GM23338 (cell line): ENCODE measurements around the gene SLC6A19.

ENCODE experiments used
- CREB1 ChIP-seq: fragments of 250-450 bp; sonication (Bioruptor Pico); IDR thresholded peaks from 2 replicates; pipeline ENCODE4 v1.5.0; 2020; ENCODE audit warnings: low read depth, mild to moderate bottlenecking, moderate library complexity
- CTCF ChIP-seq, 2 experiments: fragments of 200-600 bp in 1 of 2; sonication (generic) in 1 of 2; conservative IDR thresholded peaks; 2 replicates each; pipeline versions ENCODE4 v1.5.1 to v1.6.1; 2016 to 2017; ENCODE audit warnings: antibody characterized with exemption in 2 of 2, low read depth in 2 of 2, mild to moderate bottlenecking in 2 of 2, moderate library complexity in 1 of 2
- ETS1 ChIP-seq: IDR thresholded peaks from 2 replicates; pipeline ENCODE4 v1.6.1; 2016; ENCODE audit warnings: antibody characterized with exemption
- EZH2 ChIP-seq: fragments of 200-600 bp; sonication (generic); IDR thresholded peaks from one replicate; pipeline ENCODE4 v1.8.0; 2017; ENCODE audit warnings: antibody characterized with exemption, mild to moderate bottlenecking, low read depth; ENCODE audit not compliant: unreplicated experiment
- EZH2phosphoT487 ChIP-seq: fragments of 200-600 bp; sonication (generic); IDR thresholded peaks from one replicate; pipeline ENCODE4 v1.8.1; 2018; ENCODE audit warnings: antibody characterized with exemption; ENCODE audit not compliant: unreplicated experiment
- JUNB ChIP-seq: IDR thresholded peaks from one replicate; pipeline ENCODE4 v1.6.1; 2016; ENCODE audit warnings: antibody characterized with exemption; ENCODE audit not compliant: unreplicated experiment
- NANOG ChIP-seq: IDR thresholded peaks from 2 replicates; pipeline ENCODE4 v1.6.1; 2016; ENCODE audit warnings: antibody characterized with exemption, borderline replicate concordance
- POLR2AphosphoS5 ChIP-seq: IDR thresholded peaks from 2 replicates; pipeline ENCODE4 v1.6.1; 2016; ENCODE audit warnings: antibody characterized with exemption, low read depth
- STAT1 ChIP-seq: IDR thresholded peaks from one replicate; pipeline ENCODE4 v1.6.1; 2016; ENCODE audit warnings: antibody characterized with exemption; ENCODE audit not compliant: unreplicated experiment
- ZNF114 ChIP-seq: fragments of 250-450 bp; sonication (Bioruptor Pico); IDR thresholded peaks from 2 replicates; pipeline ENCODE4 v1.5.0; 2020; ENCODE audit warnings: mild to moderate bottlenecking, moderate library complexity
- ZNF331 ChIP-seq: fragments of 250-450 bp; sonication (Bioruptor Pico); IDR thresholded peaks from 2 replicates; pipeline ENCODE4 v1.5.0; 2020; ENCODE audit warnings: low read depth, mild to moderate bottlenecking, moderate library complexity
- ZNF462 ChIP-seq: fragments of 250-450 bp; sonication (Bioruptor Pico); IDR thresholded peaks from 2 replicates; pipeline ENCODE4 v1.5.0; 2020; ENCODE audit warnings: mild to moderate bottlenecking, moderate library complexity
- TF ChIP-seq, protein P1 (sequence below): IDR thresholded peaks from one replicate; pipeline ENCODE4 v1.6.1; 2018; ENCODE audit warnings: antibody characterized with exemption; ENCODE audit not compliant: unreplicated experiment

DNA sequence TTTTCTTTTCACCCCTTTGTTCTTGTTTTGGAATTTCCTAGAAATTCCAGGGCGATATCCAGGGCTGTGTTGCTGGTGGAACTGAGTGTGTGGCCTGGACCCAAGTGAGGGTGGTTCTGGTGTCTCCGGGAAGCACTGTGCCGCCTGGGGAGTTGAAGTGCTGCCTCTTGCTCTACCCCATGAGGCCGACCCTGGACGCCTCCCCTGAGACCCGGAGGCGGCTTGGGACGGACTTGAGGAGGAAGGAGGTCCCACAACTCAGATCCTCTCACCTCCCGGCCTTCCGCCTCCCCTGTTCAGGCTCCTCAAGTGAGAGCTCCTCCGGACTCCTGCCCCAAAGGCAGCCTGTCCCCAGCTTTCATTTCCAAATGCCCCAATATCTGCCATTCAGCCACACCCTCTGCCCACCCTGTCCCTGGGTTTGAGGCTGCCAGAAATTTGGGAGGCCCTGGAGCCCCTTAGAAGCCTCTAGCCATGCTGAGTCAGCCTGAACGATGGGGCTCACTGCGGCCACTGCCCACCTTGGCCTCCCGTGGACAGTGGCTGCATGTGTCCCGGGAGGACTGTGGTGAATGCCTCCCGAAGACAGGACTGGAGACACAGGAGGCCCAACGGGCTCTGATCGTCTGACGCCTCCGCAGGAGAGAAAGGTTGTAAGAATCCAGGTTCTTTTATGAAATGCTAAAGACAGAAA, 42.6 kb upstream of the SLC6A19 start:
- no peak for TF ChIP-seq CTCF (conservative IDR thresholded peaks at IDR 0.05; ENCODE audit: low read depth in 2 of 2)
- TF ChIP-seq, protein P1, sequence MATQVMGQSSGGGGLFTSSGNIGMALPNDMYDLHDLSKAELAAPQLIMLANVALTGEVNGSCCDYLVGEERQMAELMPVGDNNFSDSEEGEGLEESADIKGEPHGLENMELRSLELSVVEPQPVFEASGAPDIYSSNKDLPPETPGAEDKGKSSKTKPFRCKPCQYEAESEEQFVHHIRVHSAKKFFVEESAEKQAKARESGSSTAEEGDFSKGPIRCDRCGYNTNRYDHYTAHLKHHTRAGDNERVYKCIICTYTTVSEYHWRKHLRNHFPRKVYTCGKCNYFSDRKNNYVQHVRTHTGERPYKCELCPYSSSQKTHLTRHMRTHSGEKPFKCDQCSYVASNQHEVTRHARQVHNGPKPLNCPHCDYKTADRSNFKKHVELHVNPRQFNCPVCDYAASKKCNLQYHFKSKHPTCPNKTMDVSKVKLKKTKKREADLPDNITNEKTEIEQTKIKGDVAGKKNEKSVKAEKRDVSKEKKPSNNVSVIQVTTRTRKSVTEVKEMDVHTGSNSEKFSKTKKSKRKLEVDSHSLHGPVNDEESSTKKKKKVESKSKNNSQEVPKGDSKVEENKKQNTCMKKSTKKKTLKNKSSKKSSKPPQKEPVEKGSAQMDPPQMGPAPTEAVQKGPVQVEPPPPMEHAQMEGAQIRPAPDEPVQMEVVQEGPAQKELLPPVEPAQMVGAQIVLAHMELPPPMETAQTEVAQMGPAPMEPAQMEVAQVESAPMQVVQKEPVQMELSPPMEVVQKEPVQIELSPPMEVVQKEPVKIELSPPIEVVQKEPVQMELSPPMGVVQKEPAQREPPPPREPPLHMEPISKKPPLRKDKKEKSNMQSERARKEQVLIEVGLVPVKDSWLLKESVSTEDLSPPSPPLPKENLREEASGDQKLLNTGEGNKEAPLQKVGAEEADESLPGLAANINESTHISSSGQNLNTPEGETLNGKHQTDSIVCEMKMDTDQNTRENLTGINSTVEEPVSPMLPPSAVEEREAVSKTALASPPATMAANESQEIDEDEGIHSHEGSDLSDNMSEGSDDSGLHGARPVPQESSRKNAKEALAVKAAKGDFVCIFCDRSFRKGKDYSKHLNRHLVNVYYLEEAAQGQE = no peak
- no peak for TF ChIP-seq EZH2phosphoT487
- no peak for TF ChIP-seq POLR2AphosphoS5
- TF ChIP-seq CREB1 = no peak
- no peak for TF ChIP-seq EZH2
- no peak for TF ChIP-seq STAT1
- no peak for TF ChIP-seq JUNB
- TF ChIP-seq ETS1 = no peak
- no peak for TF ChIP-seq ZNF114
- TF ChIP-seq NANOG = no peak
- no peak for TF ChIP-seq ZNF331 (CRISPR knock-in tag)
- TF ChIP-seq ZNF462 (CRISPR knock-in tag) = no peak
